Panc1 (cell line): Measurements from ENCODE around the gene NT5DC3.

Experiments used
- CTCF ChIP-seq: fragments of 450-650 bp; IDR thresholded peaks from 2 replicates; pipeline ENCODE4 v1.5.1; 2017; ENCODE audit warnings: mild to moderate bottlenecking
- POLR2AphosphoS5 ChIP-seq: IDR thresholded peaks from 2 replicates; pipeline ENCODE4 v1.6.1; 2012; ENCODE audit warnings: mild to moderate bottlenecking, low read depth, low read length, moderate library complexity

- no peak for TF ChIP-seq CTCF
- no peak for TF ChIP-seq POLR2AphosphoS5
Observed at GRCh38 chr12:103882861-103883596, 42.0 kb upstream of the NT5DC3 start.
